ENCODE data around the gene HDAC4. TPM values are rescaled to one million over a fixed set of nuclear protein-coding genes. Genes with fewer than 3 reads are reported as not detected.

HDAC4 gene
- total and polyA plus RNA-seq, 2 of the 8 experiments (the other 6 are each of a cell fraction or from before 2014, with no cell fraction given) = 15.4 to 31.5 TPM

DNA sequence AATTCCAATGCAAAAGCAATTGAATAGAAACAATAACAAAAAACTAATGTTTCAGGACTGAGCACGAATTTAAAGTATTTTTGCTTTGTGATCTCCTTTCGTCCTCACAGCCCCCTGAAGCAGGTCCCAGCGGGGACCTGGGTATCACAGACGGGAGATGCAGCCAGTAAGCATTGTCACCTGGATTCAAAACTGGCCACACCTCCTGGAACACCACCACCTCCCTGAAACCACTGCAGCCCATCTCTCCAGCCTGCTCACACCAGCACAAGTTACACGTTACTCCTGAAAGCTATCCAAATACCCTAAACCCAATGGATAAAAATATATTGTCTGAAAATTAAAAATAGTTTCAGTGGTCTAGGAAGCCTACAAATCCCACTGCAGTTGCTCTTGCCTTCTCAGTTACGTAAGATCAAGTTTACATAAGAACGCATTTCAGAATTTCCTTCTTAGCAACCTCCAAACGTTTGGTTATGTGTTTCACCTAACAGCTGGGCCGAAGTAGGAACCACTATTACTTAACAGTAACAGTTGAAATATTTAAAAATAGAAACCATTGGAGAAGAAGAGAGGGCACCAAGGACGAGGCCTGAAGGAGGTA lies 178.0 kb downstream of the HDAC4 start:
- no peak for TF ChIP-seq TBP (IDR thresholded peaks at IDR 0.05; ENCODE audit: low read depth, low read length)
- TF ChIP-seq RNF2 (IDR thresholded peaks at IDR 0.05; ENCODE audit: borderline replicate concordance, low read depth, low read length, missing control alignments, poor library complexity, severe bottlenecking) = no peak
- TF ChIP-seq, protein P1, sequence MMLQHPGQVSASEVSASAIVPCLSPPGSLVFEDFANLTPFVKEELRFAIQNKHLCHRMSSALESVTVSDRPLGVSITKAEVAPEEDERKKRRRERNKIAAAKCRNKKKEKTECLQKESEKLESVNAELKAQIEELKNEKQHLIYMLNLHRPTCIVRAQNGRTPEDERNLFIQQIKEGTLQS (IDR thresholded peaks at IDR 0.05; ENCODE audit: insufficient read depth, low read depth, low read length) = no peak
- TF ChIP-seq KDM5A (IDR thresholded peaks at IDR 0.05; ENCODE audit: low read length) = no peak
- TF ChIP-seq POU5F1 (IDR thresholded peaks at IDR 0.05; ENCODE audit: low read depth, low read length) = no peak
- TF ChIP-seq SRF (IDR thresholded peaks at IDR 0.05; ENCODE audit: low read depth, low read length) = no peak
- no peak for TF ChIP-seq NRF1 (IDR thresholded peaks at IDR 0.05; ENCODE audit: low read depth, low read length)
- TF ChIP-seq CREB1 (IDR thresholded peaks at IDR 0.05) = no peak
- CTCF ChIA-PET (ENCODE audit: partially characterized antibody) = no interaction called here
- 77% methylated on average over 10 of the region's 10 CpGs; no CpG with 5 or more reads in 1 of the 2 experiments for WGBS, 2 experiments (ENCODE audit: extremely low coverage in 1 of 2, insufficient coverage in 1 of 2, insufficient read length in 1 of 2, insufficient replicate concordance in 2 of 2, low coverage in 1 of 2, low lambda C conversion rate in 2 of 2, missing lambda C conversion rate in 1 of 2)

More for the DNA sequence above, 178.0 kb downstream of the HDAC4 start:
- no peak overlapping the region for H3K56ac ChIP-seq (replicated peaks; ENCODE audit: insufficient read length, low read depth, low read length)
- H3K79me2 ChIP-seq (ENCODE audit: control insufficient read depth in 1 of 2, insufficient read depth in 2 of 2, low read length in 2 of 2) = peaks cover 0 to 81% of the 10 kb centered on the region in 2 experiments; a peak in 2 of 4 replicates
- H4K5ac ChIP-seq (ENCODE audit: insufficient read length, low read depth, low read length) = no peak overlapping the region
- H2BK15ac ChIP-seq (ENCODE audit: low read length) = no peak overlapping the region
- H3K14ac ChIP-seq (ENCODE audit: insufficient read length) = no peak overlapping the region
- no peak overlapping the region for H3K9ac ChIP-seq (replicated peaks in 1 of 4; ENCODE audit: extremely low read depth in 1 of 4, low read depth in 3 of 4, low read length in 3 of 4)
- no peak overlapping the region for H2AFZ ChIP-seq (ENCODE audit: low read length)
- FAIRE-seq = no peak
- H3K18ac ChIP-seq (ENCODE audit: extremely low read depth, low read length) = no peak overlapping the region
- no peaks in the 10 kb centered on the region for H3K9me3 ChIP-seq (ENCODE audit: insufficient read depth in 2 of 2, low read depth in 1 of 2, low read length in 1 of 2)
- H2BK5ac ChIP-seq (ENCODE audit: low read depth, low read length) = no peak overlapping the region
- no peak overlapping the region for H3K27ac ChIP-seq (ENCODE audit: low read depth, low read length)
- peaks cover 12 to 13% of the 10 kb centered on the region in 2 experiments for H4K20me1 ChIP-seq (replicated peaks in 1 of 2; ENCODE audit: control insufficient read depth in 1 of 2, insufficient read depth in 2 of 2, low read length in 2 of 2)
- H2AK5ac ChIP-seq (ENCODE audit: low read depth, low read length) = no peak overlapping the region
- no peak overlapping the region for H3K4ac ChIP-seq (replicated peaks; ENCODE audit: insufficient read length, low read depth, low read length)
- H3K4me1 ChIP-seq (replicated peaks in 1 of 4; ENCODE audit: control insufficient read depth in 3 of 4, insufficient read depth in 4 of 4, low read length in 3 of 4) = peaks cover 0 to 21% (median 8%) of the 10 kb centered on the region in 4 experiments; a peak in 4 of 7 replicates
- H3K79me1 ChIP-seq (ENCODE audit: low read depth, low read length) = peaks cover 26% of the 10 kb centered on the region
- H3K23ac ChIP-seq (ENCODE audit: insufficient read length) = no peak overlapping the region
- H3K4me2 ChIP-seq (ENCODE audit: insufficient read depth in 1 of 2, low read depth in 2 of 2, low read length in 2 of 2) = no peak overlapping the region
- no peak overlapping the region for H4K91ac ChIP-seq (replicated peaks; ENCODE audit: insufficient read length, low read length)
- POLR2A ChIA-PET (ENCODE audit: partially characterized antibody) = no interaction called here
- no peak overlapping the region for H2BK120ac ChIP-seq (replicated peaks; ENCODE audit: low read depth, low read length)
- no peaks in the 10 kb centered on the region for H3K27me3 ChIP-seq (replicated peaks in 1 of 4; ENCODE audit: control insufficient read depth in 3 of 4, extremely low read depth in 1 of 4, insufficient read depth in 3 of 4, low read length in 3 of 4)
- H3K23me2 ChIP-seq (ENCODE audit: low read depth, low read length) = no peaks in the 10 kb centered on the region
- H3K36me3 ChIP-seq (ENCODE audit: control insufficient read depth in 2 of 4, insufficient read depth in 4 of 4, low read length in 3 of 4) = no peaks in the 10 kb centered on the region
- DNase-seq (ENCODE audit: low read depth in 1 of 2, low spot score in 2 of 2) = no peak
- H2BK20ac ChIP-seq (ENCODE audit: low read length) = no peak overlapping the region
- H4K8ac ChIP-seq (ENCODE audit: extremely low read depth, insufficient read depth, low read length) = no peak overlapping the region
- no peak overlapping the region for H2BK12ac ChIP-seq (ENCODE audit: low read depth, low read length)
- no peak overlapping the region for H3K4me3 ChIP-seq (ENCODE audit: extremely low read depth in 1 of 4, insufficient read depth in 2 of 4, low read depth in 3 of 4, low read length in 4 of 4)

All from H1 (cell line).